HG03064 (cell line): ENCODE measurements around the gene CSRP1.
"Not testable (repeated sequence)": the region's sequence is repeated elsewhere in the genome, so short reads cannot be mapped to it uniquely, and the experiment has no call there.

Source experiments
- ATAC-seq: cut with Tn5 transposase; IDR thresholded peaks from one replicate; pipeline ENCODE4 v1.9.1; 2021; ENCODE audit warnings: low read depth; ENCODE audit not compliant: unreplicated experiment

Gene CSRP1

DNA sequence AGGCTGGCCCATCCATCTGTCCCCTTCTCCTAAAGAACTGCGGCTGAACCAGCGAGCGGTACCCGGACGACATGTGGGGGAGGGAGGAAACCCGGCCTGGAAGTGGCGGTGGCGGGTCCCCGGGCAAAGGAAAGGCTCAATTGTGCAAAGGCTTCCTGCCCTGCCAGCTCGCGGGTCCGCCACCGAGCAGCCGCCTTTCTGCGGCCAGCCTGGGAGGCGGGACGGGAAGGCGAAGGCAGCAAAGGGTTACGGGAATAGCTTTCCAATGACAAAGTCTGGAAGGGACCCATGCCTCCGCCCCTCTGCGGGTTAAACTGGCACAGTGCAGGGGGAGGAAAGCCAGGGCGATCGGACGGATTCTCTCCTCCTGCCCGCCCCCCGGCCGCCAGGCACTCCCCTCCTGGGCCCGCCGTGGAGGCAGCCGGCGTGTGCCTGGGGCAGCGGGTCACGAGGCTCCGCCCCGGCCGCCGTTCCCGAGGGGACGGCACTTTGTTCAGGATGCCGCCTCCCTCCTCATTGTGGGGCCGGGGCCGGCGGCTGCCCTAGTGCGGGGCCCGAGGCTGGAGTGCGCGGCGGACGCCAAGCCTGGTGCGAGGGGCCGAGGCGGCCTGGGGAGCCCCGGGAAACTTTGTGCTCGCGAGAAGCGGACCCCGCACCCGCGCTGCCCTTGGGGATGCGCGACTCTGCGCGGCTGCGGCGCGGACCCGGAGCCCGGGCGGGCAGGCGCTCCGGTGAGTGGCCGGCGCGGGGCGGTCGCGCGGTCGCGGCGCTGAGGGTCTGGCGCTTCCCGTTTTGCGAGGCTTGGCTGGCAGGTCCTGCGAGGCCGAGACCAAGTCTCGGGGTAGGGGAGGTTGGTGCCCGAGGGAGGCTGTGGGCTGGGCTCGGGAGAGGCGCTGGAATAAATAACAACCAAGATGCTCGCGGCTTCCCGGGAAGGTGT is 32.0 kb upstream of the CSRP1 start, which contains the start of gene NAV1:
TSS of gene NAV1 (plus strand) at position 516 of the 940 bp plus-strand sequence. CDS start 83,758 bp downstream, outside the sequence.
- no peak for ATAC-seq

DNA sequence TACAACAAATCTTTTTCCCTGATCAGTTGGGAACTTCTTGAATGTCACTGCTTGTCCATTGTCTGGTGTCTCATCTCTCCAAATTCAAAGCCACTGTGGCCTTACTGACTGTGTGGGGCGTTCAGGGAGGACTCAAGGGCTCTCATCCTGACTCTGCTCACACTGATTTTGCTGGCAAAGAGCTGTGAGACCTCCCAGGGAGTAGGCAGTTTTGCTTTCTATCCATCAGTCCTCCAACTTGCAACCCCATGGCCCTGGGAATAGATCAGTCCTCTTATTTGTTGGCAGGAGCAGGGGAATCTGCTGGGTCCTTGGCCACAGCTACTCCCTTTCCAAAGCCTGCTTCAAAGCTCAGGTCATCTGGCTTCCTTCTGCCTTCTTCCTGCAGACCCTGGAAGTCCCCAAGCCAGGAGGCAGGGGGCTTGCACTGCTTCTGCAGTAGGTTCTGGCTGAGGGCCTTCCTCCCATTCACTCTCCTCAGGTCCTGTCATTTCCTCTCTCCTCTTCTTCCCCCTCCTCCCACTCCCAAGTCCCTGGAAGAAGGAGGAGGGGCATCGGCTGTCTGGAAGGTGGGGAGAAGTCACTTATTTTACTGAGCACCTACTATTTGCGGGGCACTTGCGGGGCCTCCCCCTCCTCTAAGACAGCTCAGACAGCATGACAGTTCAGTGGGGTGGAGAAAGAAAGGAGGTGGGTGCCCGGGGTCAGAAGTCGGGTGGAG is 31.1 kb upstream of the CSRP1 start:
- no peak for ATAC-seq

DNA sequence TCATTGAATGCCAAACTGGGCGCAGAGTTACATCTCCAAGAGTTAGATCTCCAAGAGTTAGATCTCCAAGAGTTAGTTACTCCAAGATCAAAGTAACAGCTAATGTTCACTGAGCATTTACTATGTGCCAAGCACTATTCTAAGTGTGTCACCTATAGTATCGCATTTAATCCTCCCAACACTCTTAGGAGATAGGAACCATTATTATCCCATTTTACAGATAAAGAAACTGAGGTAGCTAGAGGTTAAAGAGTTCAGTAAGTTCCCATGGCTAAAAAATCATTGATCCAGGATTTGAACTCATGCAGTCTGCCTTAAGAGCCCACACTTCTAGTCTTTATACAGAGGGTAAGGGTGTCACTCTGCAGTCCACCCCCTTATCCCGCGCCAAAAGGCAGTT is 30.5 kb upstream of the CSRP1 start:
- no peak for ATAC-seq

DNA sequence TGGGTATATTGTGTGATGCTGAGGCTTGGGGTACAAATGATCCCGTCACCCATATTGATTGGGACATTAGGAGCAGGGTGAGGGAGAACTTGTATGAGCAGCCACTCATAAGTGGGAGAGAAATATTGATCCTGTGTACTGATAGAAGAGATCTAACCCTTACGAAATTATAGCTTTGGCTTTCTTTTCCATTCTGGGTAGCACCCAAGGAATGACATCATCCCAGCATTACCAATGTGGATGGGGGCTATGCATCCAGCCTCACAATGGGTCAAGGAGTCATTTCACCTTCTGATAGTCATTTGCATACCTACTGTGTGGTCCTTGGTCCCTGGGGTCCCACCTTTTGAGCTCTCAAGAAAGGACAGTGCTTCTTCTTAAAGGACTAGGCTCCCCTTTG is 30.1 kb upstream of the CSRP1 start:
- no peak for ATAC-seq

DNA sequence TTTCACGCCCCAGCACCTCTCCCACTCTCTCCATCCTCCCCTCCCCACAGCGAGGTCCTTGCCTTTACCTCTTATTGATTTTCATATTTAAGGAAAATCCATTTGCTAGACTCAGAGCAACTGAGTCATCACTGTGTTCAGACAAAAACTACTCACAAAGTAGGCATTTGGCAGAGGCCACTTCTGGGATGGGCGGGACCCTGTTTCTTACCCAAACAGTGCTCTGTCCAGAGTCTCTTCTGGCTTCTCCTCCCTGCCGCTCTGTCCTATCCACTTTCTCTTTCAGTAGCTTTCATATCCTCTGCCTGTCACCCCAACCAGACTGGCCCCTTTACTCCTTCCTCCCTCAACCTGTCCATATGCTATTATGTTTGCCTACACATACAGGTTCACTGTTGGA is 29.6 kb upstream of the CSRP1 start:
- no peak for ATAC-seq

DNA sequence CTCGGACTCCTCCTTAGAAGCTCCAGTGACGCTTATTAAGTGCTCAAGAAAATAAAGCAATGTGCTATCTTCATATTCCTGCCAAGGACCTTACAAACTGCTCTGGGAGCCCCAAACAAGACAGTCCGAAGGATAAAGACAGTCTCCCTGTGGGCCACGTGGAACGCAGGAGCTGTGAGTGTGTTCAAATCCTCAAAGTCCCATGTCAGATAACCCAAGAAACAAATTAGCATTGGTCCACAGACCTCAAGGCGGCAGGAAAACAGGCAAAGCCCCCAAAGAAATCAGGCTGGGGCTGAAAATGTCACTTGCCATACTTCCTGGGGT is 29.0 kb upstream of the CSRP1 start:
- no peak for ATAC-seq

DNA sequence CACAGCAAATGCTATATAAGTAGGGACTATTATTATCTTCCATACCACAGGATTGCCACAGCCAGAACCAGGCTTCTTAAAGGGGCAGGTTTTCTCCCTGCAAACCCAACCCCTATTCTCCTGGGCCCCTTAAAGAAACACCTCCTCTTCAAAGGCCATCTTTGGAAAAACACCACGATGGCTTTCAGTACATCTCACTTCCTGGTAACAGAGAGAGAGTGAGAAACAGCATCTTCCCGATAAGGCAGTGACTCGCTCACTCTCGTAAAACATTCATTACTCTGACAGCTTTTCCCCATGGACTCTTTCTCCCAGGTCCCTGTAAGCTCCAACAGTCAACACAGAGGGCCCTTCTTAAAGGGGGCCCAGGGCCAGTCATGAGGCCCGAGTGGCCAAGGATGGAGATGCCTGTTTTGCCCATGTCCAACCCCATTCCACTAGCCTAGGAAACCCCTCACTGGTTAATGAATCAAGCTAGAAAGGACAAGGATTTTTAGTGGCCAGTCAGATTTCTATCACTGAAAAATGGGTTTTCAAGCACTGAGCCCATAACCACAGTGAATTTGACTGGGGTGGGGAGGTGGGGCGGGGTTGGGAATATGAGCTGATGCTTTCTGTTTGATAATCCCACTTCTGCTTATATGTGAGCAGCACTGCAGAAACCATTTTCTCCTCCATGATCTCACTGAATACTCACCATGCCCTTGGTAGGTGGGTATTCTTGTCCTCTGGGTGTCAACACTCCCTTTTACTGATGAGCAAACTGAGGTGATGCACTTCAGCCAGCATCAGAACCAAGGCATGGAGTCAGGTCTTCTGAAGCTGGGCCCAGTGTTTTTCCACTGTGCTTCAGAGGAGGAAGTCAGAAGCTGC is 28.4 kb upstream of the CSRP1 start:
- no peak for ATAC-seq

DNA sequence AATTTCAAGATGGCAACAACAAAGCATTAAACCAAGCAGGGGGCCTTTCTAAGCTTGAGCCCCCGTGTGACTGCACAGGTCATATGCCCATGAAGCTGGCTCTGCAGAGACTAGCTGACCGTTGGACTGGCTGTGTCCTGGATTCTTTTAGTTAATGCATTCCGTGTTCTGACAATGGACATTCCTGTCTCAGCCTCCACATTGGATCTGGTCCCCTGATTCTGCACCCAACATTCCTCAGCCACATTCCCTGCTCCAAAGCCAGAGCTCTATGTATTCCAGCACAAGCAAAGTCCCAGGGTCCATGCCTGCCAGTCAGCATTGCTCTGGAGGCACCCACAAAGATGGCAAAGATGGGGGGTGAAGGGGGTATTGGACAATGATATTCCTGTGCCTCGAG is 26.9 kb upstream of the CSRP1 start:
- no peak for ATAC-seq

DNA sequence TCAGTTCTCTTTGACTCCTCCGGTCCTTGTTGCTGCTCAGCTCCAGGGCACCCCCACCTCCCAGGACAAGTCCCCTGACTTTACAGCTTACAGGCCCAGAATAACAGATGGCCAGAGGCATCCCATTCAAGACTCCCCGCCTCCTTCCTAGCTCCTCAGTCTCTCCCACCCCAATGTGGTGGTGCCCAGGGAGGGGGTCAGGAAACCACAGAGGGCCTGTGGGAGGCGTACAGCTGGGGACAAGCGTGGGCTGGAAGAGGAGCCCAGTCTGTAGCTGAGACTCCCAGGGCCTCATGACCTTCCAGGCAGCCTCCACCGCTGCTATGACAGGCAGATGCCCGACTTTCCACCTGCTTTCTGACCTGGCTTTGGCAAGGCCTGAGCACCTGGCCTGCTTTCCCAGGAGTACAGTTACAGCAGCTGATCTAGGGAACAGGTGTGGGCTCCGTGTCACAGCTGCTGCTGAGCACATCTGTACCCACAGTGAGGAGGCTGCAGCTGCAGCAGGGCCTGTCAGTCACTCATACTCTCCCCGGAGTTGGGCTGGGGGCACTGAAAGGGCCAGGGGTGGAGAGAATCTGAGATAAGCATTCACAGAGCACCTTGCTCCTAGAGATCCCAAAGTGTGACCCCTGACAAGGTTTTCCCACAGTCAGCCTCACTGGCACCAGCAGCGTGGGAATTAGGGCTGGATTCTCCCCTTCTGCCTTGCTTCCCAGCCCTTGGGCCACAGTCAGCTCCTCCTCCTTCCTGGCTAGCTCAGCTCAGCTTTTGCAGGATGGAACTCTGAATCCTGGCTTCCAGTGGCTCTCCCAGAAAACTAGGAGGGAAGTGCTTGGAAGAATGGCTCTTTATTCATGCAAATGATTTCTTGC is 24.9 kb upstream of the CSRP1 start:
- no peak for ATAC-seq

DNA sequence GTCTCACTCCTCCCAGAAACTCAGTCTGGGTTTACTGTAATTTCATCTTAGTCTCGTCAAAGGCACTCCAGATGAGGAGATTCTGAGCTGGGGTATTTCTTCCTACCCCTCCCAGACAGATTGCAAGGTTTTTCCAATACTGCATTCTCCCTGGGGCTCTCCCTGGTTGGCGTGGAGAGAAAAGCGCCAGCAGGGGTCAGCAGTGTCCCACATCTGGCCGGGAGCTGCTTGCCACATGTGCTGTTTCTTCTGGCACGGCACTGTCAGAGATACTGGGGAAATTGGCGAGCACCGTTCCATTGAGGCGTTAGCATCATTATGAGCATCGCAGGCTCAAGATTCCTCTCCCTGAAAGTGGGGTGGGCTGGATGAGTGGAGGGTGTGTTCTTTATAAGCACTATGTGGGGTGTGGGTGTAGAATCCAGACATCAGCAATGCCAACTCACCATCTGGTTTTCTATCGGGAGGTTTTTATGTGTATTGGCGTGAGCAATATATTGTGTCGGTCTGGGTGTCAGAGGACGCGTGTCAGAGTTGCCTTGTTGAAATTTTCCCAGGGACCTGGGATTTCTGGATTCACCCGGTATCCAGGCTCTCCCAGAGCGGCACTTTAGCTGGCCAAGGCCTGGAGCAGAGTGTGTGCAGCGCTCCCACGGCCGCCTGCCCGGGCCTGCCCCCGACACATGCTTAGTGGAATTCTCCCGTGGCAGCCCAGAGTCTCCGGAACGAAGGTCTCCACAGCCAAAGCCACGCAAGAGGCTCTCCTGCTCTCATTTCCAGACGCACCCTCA is 24.0 kb upstream of the CSRP1 start:
- no peak for ATAC-seq

DNA sequence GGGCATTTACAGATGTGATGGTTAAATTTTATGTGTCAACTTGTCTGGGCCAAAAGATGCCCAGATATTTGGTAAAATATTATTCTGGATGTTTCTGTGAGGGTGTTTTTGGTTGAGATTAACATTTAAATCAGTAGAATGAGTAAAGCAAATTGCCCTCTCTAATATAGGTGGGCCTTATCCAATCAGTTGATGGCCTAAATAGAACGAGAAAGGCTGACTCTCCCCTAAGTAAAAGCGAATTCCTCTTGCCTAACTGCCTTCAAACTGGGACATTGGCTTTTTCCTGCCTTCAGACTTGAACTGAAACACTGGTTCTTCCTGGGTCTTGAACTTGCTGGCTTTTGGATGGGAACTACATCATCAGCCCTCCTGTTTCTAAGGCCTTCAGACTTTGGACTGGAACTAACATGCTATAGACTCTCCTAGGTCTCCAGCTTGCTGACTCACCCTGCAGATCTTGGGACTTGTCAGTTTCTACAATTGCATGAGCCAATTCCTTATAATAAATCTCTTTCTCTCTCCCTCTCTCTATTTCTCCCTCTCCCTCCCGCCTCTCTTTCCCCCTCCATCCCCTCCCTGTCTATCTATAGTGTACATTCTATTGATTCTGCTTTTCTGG is 21.8 kb upstream of the CSRP1 start:
- no peak for ATAC-seq

DNA sequence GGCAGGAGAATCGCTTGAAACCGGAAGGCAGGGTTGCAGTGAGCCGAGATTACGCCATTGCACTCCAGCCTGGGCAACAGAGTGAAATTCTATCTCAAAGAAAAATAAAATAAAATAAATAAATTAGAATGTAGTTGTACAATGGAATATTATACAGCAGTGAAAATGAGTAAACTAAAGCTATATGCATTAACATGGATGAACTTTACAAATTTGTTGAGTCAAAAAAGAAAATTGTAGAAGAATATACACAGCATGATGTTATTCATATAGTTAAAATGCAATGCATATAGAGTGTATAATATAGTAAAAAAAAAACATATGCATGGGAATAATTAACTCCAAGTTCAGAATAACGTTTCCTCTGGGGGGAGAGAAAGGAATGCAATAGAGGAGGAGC is 21.0 kb upstream of the CSRP1 start:
- no peak for ATAC-seq

DNA sequence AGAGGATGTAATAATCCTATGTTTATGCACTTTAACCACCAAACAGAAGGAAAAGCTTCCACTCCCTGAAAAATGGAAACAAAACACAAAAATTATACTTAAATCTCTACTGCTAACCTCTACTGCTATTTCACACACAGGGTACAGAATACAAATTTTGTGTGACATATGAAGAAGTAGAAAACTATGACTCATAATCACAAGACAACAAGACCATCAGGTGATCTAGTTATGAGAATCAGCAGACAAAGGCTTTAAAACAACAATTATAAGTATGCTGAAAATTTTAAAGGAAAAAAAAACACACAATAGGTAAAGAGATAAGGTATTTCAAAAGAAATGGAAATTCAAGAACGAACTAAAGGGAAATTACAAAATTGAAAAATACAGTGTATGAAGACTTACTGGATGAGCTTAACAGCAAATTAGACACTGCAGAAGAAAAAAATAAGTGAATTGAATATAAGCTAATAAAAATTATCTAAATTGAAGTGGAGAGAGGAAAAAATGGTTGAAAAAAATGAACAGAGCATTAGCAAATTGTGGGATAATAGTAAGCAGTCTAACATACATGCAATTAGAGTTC is 18.4 kb upstream of the CSRP1 start:
- ATAC-seq: no peak

DNA sequence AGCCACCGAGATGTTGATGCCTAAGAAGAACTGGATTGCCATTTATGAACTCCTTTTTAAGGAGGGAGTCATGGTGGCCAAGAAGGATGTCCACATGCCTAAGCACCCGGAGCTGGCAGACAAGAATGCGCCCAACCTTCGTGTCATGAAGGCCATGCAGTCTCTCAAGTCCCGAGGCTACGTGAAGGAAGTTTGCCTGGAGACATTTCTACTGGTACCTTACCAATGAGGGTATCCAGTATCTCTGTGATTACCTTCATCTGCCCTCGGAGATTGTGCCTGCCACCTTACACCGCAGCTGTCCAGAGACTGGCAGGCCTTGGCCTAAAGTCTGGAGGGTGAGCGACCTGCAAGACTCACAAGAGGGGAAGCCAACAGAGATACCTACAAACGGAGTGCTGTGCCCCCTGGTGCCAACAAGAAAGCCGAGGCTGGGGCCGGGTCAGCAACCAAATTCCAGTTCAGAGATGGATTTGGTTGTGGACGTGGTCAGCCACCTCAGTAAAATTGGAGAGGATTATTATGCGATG is 13.2 kb upstream of the CSRP1 start:
- ATAC-seq: not testable (repeated sequence)

DNA sequence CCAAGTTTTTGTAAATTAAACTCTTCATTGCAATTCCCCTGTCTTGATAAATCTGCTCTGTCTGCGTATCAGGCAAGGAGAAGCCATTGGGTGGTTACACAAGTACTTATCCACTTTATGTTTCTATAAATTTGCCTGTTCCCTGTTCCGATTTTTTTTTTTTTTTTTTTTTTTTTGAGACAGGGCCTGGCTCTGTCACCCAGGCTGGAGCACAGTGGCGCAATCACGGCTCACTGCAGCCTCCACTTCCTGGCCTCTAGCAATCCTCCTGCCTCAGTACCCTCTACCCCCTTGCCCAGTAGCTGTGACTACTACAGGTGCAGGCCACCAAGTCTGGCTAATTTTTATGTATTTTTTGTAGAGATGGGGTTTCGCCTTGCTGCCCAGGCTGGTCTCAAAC is 11.1 kb upstream of the CSRP1 start:
- no peak for ATAC-seq

DNA sequence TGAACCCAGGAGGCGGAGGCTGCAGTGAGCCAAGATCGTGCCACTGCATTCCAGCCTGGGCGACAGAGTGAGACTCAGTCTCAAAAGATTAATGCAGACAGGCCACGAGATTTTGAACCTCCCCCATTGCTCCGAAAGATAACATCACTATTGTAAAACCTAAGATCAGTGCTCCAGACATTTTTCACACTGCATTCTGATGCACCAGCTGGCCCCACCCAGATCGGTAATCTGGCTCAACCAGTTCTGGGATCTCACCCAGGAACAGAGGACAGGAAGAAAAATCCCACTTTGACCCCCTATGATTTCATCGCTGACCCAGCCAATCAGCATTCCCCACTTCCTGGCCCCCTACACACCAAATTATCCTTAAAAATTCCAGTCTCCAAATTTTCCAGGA is 10.7 kb upstream of the CSRP1 start:
- ATAC-seq: no peak

DNA sequence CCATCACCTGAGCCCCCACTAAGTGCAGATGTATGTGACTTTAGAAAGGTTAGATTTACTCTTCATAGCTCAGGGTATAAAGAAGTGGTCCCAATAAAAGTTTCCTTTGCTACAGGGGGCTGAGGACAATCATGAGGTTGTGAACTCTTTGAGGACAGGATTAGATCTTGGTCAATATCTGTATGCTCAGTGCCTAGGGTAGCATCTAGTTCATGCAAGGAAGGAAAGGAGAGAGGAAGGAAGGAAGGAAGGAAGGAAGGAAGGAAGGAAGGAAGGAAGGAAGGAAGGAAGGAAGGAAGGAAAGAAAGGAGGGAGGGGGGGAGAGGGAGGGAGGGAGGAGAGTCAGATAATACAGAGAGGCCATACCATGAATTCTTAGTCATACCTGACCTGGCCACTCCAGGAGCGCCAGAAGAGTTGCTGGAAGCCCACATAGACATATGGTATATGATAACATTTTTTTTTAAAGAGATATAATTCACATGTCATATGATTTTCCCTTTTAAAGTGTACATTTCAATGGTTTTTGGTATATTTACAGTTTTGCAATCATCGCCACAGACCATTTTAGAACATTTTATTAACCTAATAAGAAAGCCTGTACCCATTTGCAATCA is 9.7 kb upstream of the CSRP1 start:
- ATAC-seq: no peak

DNA sequence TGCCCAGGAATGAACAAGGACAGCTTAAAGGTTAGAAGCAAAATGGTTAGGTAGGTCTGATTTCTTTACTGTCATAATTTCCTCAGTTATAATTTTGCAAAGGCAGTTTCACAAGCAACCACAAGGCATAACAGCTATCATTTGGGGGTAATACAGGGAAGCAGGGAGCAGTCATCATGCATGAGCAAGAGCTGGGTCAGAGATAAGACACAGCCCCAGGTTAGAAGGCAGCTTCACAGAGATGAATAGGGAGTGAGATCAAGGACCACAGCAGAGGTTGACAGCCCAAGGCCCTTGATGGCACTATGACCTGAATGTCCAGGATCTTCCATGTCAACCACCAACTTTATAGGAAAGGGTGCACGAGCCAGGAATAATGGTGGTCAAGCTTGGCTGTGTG is 9.0 kb upstream of the CSRP1 start:
- ATAC-seq: no peak
